ACC112 (cell line): Measurements from ENCODE around the gene ENO3.
A peak's percentile ranks its signal among the peaks of the same experiment; 100 is the strongest.
"Not testable (repeated sequence)": the region's sequence is repeated elsewhere in the genome, so short reads cannot be mapped to it uniquely, and the experiment has no call there.

ENCODE experiments used
- H2AFZ ChIP-seq: fragments of 200-600 bp; sonication (generic); one replicate; pipeline ENCODE4 v1.6.0; 2017; ENCODE audit warnings: antibody characterized with exemption, low read length; ENCODE audit not compliant: unreplicated experiment
- H3K27ac ChIP-seq: fragments of 200-600 bp; sonication (generic); 2 replicates; pipeline ENCODE4 v1.5.1; 2014; ENCODE audit warnings: low read depth, mild to moderate bottlenecking, antibody characterized with exemption, low read length, moderate library complexity
- H3K27me3 ChIP-seq: fragments of 200-600 bp; sonication (generic); 2 replicates; pipeline ENCODE4 v1.6.1; 2014; ENCODE audit warnings: mild to moderate bottlenecking, antibody characterized with exemption, low read length, moderate library complexity, mixed read lengths; ENCODE audit not compliant: insufficient read depth
- H3K36me3 ChIP-seq: fragments of 200-600 bp; sonication (generic); 2 replicates; pipeline ENCODE4 v1.6.1; 2016; ENCODE audit warnings: mild to moderate bottlenecking, antibody characterized with exemption, low read length, moderate library complexity, mixed read lengths; ENCODE audit not compliant: insufficient read depth
- H3K4me1 ChIP-seq: fragments of 200-600 bp; sonication (generic); one replicate; pipeline ENCODE4 v1.6.1; 2016; ENCODE audit warnings: low read length, mixed read lengths; ENCODE audit not compliant: insufficient read depth, unreplicated experiment, control insufficient read depth
- H3K4me3 ChIP-seq: fragments of 200-600 bp; sonication (generic); 2 replicates; pipeline ENCODE4 v1.5.1; 2014; ENCODE audit warnings: mild to moderate bottlenecking, low read depth, low read length
- H3K79me2 ChIP-seq: fragments of 200-600 bp; sonication (generic); one replicate; pipeline ENCODE4 v1.6.0; 2016; ENCODE audit warnings: low read length; ENCODE audit not compliant: control insufficient read depth, unreplicated experiment, insufficient read depth

ENO3 gene

DNA sequence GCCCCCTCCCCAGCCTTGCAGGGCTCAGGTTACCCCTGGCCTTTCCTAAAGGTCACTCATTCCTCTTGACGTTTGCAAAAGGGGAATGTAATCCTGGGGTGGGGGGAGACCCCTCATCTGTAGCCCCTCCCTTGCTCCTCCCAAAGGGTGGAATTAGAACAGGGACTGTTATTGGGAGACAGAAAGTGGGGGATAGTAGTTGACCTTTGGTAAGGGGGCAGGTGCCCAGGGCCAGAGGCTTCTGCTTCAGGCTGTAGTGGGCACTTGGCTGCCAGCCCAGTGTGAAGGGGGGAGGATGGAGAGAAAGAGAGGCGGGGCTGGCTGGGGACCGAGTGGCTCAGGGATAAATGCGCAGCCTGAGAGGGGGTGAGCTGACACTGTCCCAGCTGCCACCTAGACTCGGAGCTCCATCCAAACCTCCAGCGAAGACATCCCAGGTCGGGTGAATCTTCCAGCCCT lies at the start of gene ENO3:
Gene ENO3 (plus strand): TSS at position 374 of the 459 bp plus-strand sequence. CDS start 711 bp downstream, outside the sequence.
- Histone ChIP-seq H3K4me1 (peaks cover 30% of the 10 kb centered on the region), H2AFZ (peak within 1 kb of the TSS; percentile 42), H3K79me2 (peaks cover 26% of the 10 kb centered on the region), H3K27ac (peak within 1 kb of the TSS; percentile 94), H3K4me3 (peak within 1 kb of the TSS; percentile 90), H3K36me3 (peaks cover 16% of the 10 kb centered on the region; the same call in 1 of the 2 replicates), H3K27me3 (no peaks in the 10 kb centered on the region)

DNA sequence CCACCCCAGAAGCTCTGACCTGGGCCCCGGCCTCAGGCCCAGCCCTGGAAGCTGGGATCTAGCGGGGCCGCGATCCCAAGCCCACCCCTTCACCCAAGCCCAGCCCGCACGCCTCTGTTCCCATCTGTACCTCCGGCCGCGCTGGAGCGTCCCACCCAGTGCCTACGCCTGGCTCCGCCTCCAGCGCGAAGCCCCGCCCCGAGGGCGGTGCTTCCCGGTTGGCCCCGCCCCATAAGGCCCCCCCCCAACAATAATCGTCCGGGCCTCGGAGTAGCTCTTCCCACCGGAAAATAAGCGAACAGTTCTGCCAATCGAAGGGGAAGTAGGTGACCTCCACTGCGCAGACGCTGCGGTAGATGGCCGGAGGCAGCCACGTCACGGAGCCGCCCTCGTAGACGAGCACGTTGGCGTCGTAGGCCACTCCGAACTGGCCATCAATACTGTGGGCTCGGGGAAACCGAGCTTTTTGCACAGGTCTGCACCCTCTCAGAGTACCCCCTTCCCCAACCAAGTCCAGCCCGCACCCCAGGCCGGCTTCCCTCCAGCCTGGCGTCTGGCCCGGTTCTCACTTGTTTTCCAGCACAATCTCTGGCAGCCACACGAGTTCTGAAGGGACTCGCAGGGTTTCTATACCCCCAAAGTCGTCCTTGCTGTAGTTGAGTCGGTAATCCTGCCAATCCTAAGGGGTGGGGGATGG lies 49.1 kb upstream of the ENO3 start:
- no peaks in the 10 kb centered on the region for H3K27me3 ChIP-seq
- no peaks in the 10 kb centered on the region for H3K4me1 ChIP-seq
- H3K27ac ChIP-seq, result no peak overlapping the region
- H3K79me2 ChIP-seq, result no peaks in the 10 kb centered on the region
- no peak overlapping the region for H2AFZ ChIP-seq
- H3K4me3 ChIP-seq, result no peak overlapping the region
- peaks cover 5% of the 10 kb centered on the region; the same call in 1 of the 2 replicates for H3K36me3 ChIP-seq

DNA sequence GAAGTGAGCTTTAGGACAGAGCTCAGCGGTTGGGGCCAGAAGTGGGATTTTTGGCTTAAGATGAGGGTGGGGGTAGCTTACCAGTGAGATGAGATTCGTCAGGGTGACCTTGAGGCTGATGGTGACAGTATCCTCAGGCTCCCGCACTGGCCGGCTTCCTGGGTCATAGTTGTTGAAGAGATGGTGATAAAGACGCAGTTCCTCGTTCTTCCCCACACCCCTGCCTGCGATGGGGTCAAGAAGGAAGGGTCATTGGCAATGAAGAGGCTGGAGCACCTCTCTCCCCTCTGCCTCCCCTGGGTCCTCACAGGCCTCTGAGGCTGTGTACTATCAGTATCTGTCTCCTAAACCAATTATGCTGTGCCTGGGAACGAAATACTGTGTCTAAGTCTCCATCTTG lies 48.4 kb upstream of the ENO3 start:
- Histone ChIP-seq H3K36me3 (peaks cover 5% of the 10 kb centered on the region; the same call in 1 of the 2 replicates), H3K79me2 (no peaks in the 10 kb centered on the region), H3K27me3 (no peaks in the 10 kb centered on the region), H3K4me1 (no peaks in the 10 kb centered on the region), H3K4me3 (no peak overlapping the region), H2AFZ (no peak overlapping the region), H3K27ac (no peak overlapping the region)

DNA sequence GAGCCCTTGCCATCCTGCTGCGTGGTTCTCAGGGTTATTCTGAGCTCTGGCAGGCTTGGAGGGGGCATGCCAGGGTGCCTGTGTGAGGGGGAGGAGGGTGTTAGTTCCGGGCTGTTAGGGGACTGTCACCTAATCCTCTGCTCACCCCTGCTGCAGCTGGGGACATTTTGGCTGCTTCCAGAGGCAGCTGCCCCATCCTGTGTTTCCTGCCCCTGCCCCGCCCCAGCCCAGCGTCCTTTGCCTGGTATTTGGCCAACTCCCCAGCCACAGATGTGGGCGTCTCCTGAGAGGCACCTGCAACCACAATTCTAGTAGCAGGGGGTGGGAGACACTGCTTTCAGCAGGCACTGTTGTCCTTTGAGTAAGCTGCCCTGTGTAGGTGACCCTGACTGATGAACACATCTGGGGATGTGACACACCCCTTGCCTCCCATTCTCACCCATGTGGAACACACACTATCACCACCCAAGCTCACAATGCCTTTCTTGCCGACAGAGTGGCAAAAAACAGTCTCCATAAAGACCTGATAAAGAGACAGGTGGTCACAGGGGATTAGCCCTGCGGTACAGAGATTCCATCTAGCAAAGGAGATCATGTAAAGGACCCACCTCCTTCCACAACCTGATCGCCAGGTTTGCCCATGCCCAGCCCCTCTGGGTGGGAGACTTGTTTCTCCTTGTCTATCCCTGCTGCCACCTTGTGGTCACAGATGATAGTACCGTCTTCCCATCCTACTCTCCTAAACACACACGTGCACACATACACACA lies 47.7 kb upstream of the ENO3 start, which contains the start of gene CHRNE:
Gene CHRNE (minus strand): TSS at position 48 of the 768 bp plus-strand sequence. CDS start 35 bp downstream, at position 13.
- Histone ChIP-seq H3K27me3 (no peaks in the 10 kb centered on the region), H3K36me3 (peaks cover 5% of the 10 kb centered on the region; the same call in 1 of the 2 replicates), H3K27ac (no peak within 1 kb of the TSS), H2AFZ (no peak within 1 kb of the TSS), H3K4me1 (no peaks in the 10 kb centered on the region), H3K4me3 (no peak within 1 kb of the TSS), H3K79me2 (no peaks in the 10 kb centered on the region)

DNA sequence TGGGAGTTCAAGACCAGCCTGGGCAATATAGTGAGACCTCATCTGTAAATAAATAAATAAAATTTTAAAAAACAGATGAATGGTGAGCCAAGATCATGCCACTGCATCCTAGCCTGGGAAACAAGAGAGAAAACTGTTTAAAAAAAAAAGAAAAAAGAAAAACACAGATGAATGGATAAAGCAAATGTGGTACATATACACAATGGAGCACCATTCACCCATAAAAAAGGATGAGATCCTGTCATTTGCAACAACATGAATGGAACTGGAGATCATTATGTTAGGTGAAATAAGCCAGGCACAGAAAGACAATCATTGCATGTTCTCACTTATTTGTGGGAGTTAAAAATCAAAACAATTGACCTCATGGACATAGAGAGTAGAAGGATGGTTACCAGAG lies 44.3 kb upstream of the ENO3 start:
- H3K27ac ChIP-seq, H2AFZ ChIP-seq, H3K4me3 ChIP-seq, H3K27me3 ChIP-seq, H3K4me1 ChIP-seq, H3K36me3 ChIP-seq, H3K79me2 ChIP-seq: not testable (repeated sequence)

DNA sequence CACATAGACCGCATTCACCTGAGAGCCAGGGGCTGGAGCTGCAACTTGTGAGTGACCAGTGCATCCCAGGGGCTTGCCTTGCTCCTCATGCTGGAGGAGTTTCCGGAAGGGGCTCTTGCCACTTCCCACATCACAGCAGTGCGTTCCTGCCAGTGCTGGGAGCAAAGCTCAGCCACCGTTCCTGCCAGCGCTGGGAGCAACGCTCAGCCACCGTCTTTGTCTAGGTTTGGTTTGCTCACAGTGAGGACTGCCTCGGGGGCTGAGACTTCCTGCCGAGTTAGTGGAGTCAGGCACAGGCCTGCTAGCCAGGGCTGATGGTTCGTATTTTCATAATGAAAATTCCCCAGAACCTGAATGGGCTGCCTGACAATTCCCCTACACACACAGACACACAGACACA lies 42.6 kb upstream of the ENO3 start:
- no peaks in the 10 kb centered on the region for H3K79me2 ChIP-seq
- no peaks in the 10 kb centered on the region for H3K27me3 ChIP-seq
- H3K4me1 ChIP-seq, result no peaks in the 10 kb centered on the region
- no peak overlapping the region for H3K4me3 ChIP-seq
- no peak overlapping the region for H3K27ac ChIP-seq
- H2AFZ ChIP-seq, result no peak overlapping the region
- no peaks in the 10 kb centered on the region for H3K36me3 ChIP-seq

DNA sequence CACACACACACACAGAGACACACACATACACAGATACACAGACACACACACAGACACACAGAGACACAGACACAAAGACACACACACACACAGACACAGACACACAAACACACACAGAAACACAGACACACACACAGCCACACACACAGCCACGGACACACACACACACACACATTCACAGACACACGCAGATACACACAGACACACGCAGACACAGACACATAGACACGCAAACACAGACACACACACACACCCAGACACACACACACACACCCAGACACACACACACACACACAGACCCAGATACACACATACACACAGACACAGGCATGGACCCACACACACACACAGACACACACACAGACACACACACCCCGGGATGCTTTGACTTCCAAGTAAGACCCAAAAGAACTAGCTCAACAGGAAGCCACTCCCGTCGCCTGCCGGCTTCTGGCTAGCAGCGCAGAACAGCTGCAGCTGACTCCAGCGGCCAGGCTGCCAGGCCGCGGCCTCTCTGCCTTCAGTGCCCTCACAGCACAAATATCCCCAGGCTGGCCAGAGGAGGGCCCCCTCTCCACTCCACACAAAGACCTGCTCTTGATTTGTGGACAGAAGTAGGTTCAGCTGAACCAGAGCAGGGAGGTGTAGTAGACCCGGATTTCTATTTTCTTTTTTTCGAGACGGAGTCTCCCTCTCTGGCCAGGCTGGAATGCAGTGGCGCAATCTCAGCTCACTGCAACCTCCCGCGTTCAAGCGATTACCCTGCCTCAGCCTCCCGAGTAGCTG lies 42.0 kb upstream of the ENO3 start:
- Histone ChIP-seq H3K79me2 (no peaks in the 10 kb centered on the region), H3K4me3 (no peak overlapping the region), H3K27ac (no peak overlapping the region), H2AFZ (peak overlapping the region; percentile 9), H3K4me1 (no peaks in the 10 kb centered on the region), H3K27me3 (no peaks in the 10 kb centered on the region), H3K36me3 (no peaks in the 10 kb centered on the region)

DNA sequence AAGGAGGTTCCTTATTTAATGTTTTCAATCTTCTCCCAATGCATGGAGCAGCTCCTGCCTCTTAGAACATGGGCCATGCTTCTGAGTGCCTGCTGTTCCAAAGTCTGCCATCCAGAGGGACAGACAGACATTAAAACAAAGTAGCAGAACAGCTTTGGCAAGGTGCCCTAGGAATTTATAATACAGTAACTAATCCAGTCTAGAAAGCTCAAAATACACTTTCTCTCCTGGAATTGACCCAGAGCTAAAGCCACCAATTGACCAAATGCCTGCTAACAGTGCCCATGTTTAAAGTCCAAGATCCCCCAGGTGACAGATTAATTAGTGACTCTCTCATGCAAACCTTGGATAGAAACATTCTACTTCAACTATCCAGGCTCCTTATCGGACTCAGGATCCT lies 36.9 kb upstream of the ENO3 start:
- Histone ChIP-seq H3K4me1 (no peaks in the 10 kb centered on the region), H3K27me3 (no peaks in the 10 kb centered on the region), H3K79me2 (no peaks in the 10 kb centered on the region), H3K27ac (no peak overlapping the region), H3K36me3 (no peaks in the 10 kb centered on the region), H2AFZ (no peak overlapping the region), H3K4me3 (no peak overlapping the region)

DNA sequence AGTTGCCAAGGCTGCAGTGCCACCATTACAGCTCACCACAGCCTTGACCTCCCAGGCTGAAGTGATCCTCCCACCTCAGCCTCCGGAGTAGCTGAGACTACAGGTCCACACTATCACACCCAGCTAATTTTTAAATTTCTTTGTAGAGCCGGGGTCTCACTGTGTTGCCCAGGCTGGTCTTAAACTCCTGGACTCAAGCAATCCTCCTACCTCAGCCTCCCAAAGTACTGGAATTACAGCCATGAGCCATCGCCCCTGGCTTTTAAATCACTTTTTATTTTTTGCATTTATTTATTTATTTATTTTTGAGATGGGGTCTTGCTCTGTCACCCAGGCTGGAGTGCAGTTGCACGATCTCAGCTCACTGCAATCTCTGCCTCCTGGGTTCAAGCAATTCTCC lies 36.4 kb upstream of the ENO3 start:
- H3K4me1 ChIP-seq, H3K27ac ChIP-seq, H3K36me3 ChIP-seq, H3K79me2 ChIP-seq, H2AFZ ChIP-seq, H3K27me3 ChIP-seq, H3K4me3 ChIP-seq: not testable (repeated sequence)

DNA sequence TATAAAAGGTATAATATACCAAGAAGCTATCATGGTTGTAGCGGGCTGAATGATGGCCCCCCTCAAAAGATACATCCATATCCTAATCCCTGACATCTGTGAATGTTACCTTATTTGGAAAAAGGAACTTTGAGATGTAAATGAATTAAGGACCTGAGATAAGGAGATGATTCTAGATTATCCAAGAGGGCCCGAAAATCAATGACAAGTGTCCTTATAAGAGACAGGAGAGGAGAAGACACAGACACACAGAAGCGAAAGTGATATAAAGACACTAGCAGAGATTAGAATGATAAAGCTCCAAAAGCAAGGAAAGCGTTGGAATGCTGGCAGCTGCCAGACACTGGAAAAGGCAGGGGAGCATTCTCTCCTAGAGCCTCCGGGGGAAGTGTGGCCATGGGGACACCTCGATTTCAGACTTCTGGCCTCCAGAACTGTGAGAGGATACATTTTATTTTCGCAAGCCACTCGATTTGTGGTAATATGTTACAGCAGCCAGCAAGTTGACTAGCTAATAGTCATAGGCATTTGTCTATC lies 31.3 kb upstream of the ENO3 start:
- no peak overlapping the region for H3K27ac ChIP-seq
- H2AFZ ChIP-seq, result no peak overlapping the region
- no peaks in the 10 kb centered on the region for H3K79me2 ChIP-seq
- no peaks in the 10 kb centered on the region for H3K36me3 ChIP-seq
- peaks cover 14% of the 10 kb centered on the region for H3K4me1 ChIP-seq
- no peaks in the 10 kb centered on the region for H3K27me3 ChIP-seq
- peak overlapping the region; percentile 22; the same call in 1 of the 2 replicates for H3K4me3 ChIP-seq
